Psoas muscle (tissue), 8 donors: ENCODE data around the gene BOC. TPM values are rescaled to one million over a fixed set of nuclear protein-coding genes. Genes with fewer than 3 reads are reported as not detected.

Experiments used
- ATAC-seq, 4 donors: fragments of 200-7000 bp; cut with Tn5 transposase; one replicate each; pipeline ENCODE4 v1.9.1; 2020; ENCODE audit warnings: moderate library complexity in 3 of 4, mild to moderate bottlenecking in 2 of 4
- DNase-seq, 2 donors: peaks; one replicate each; pipeline ENCODE4 v3.0.0-alpha.2; 2020
- H3K27ac ChIP-seq: fragments of 200-600 bp; one replicate; pipeline ENCODE4 v1.8.0; 2022
- H3K27me3 ChIP-seq, 3 donors: fragments of 200-600 bp in 1 of 3; one replicate each; pipeline versions ENCODE4 v1.6.1 to v1.8.0; 2013 to 2022; ENCODE audit warnings: low read length in 2 of 3, mild to moderate bottlenecking in 2 of 3, moderate library complexity in 1 of 3; ENCODE audit not compliant: insufficient read depth in 3 of 3
- H3K36me3 ChIP-seq, 2 donors: fragments of 200-600 bp in 1 of 2; one replicate each; pipeline versions ENCODE4 v1.6.1 to v1.8.0; 2013 to 2022; ENCODE audit warnings: low read depth in 1 of 2, mild to moderate bottlenecking in 1 of 2, moderate library complexity in 1 of 2; ENCODE audit not compliant: insufficient read depth in 1 of 2
- H3K4me1 ChIP-seq: fragments of 200-600 bp; one replicate; pipeline ENCODE4 v1.8.0; 2022
- H3K4me3 ChIP-seq: fragments of 200-600 bp; one replicate; pipeline ENCODE4 v1.8.0; 2022; ENCODE audit warnings: mild to moderate bottlenecking
- H3K9me3 ChIP-seq: fragments of 200-600 bp; one replicate; pipeline ENCODE4 v1.8.0; 2022
- CTCF ChIP-seq: fragments of 200-600 bp; IDR thresholded peaks from one replicate; pipeline ENCODE4 v1.8.0; 2022; ENCODE audit warnings: antibody characterized with exemption
- WGBS, 3 donors: extraction: QIAGEN DNeasy Blood & Tissue Kit; methylation state at CpG; one replicate each; pipeline versions ENCODE4 v1.1.6 to v1.1.7; 2013; 5-methylcytosine and 5-hydroxymethylcytosine counted together
- intact Hi-C, 2 donors: fragments of 100-400 bp; cut with DNase I; formaldehyde crosslinking; loops; one replicate each; pipeline versions ENCODE4 v1.11.0 to v1.14.2; 2022
- polyA plus RNA-seq, 3 donors: library from polyadenylated mRNA; stranded (reverse); fragments of 200-250 nt; gene quantifications; one replicate each; pipeline ENCODE4 v1.2.3, GENCODE V29; 2013
- total RNA-seq, 4 donors: library from RNA; stranded (reverse); fragmentation: NEBNext Ultra II Directional in 2 of 4; extraction: Animal tissue kit (Norgen Biotek cat#: 25700) in 2 of 4; gene quantifications; one replicate each; pipeline versions ENCODE4 v1.2.1 to v1.2.4, GENCODE V29; 2021 to 2023
- donor health status: healthy with polysubstance abuse.
- donor health status: DM: no; HTN: no; CAD: no; lungs with moderate emphysema.
- donor health status: Bipolar disorder and iron deficiency.
- donor health status: healthy.
- donor health status: DM: yes; HTN: yes; CAD: no.
- donor health status: DM: no; HTN: no; CAD: no.
- donor health status: DM: no; HTN: no; CAD: no.
- donor health status: DM: yes; HTN: yes; CAD: no.

BOC gene
- total and polyA plus RNA-seq, 7 donors = 1.1 to 15.4 (median 3.8) TPM

DNA sequence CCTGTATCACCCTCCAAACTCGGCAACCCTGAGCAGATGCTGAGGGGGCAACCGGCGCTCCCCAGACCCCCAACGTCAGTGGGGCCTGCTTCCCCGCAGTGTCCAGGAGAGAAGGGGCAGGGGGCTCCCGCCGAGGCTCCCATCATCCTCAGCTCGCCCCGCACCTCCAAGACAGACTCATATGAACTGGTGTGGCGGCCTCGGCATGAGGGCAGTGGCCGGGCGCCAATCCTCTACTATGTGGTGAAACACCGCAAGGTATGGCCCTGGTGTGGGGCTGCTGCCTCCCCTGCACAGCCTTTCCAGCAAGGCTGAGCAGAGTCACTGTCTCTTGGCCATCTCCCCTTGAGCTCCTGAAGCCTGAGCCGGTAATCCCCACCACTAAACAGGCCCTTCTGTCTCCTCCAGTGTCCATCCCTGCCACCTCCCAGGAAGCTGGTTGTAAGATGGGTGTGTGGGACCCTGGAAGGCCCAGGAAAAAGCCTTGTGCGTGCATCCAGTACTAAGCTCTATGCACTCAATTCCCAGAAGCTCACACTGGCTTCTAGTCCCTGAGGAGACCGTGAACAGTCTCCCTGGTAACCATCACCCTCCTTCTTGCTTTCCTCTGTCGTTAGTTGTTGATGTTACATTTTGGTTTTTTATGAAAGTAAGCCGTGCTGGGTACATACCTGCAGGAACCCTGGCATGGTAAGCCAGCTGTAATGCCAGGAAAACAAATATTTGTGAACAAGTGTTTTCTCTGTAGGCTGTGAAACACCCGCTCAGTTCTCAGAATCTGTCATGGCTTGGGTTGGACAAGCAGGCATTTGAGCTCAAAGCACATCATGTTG lies 63.3 kb downstream of the BOC start:
- intact Hi-C loops = no loop called here
- H3K4me3 ChIP-seq = no peak overlapping the region
- DNase-seq (no peak), ATAC-seq (no peak)
- H3K9me3 ChIP-seq = no peaks in the 10 kb centered on the region
- no peaks in the 10 kb centered on the region for H3K36me3 ChIP-seq
- TF ChIP-seq CTCF = no peak
- H3K27ac ChIP-seq = no peak overlapping the region
- 86 to 93% (median 86%) methylated on average over 19 to 20 of the region's 20 CpGs for WGBS, 3 donors
- H3K27me3 ChIP-seq = no peaks in the 10 kb centered on the region
- no peaks in the 10 kb centered on the region for H3K4me1 ChIP-seq

DNA sequence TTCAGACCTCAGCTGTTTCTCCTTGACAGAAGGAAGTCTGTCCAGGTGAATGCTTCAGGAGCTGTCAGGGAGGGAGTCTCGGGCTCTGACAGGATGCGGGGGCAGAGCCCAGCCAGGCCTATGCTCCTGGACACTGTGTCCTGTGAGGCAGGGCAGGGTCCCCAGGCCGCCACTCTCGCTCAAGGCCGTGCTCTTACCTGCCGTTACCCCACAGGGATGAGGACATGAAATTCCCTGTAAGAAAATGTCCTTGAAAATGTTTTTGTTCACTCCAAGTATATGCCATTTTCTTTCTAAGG lies 63.9 kb downstream of the BOC start:
- no peak for ATAC-seq
- no peaks in the 10 kb centered on the region for H3K36me3 ChIP-seq
- no peaks in the 10 kb centered on the region for H3K4me1 ChIP-seq
- WGBS, 3 donors = 88 to 95% (median 92%) methylated on average over 6 of the region's 6 CpGs
- H3K9me3 ChIP-seq = no peaks in the 10 kb centered on the region
- H3K27ac ChIP-seq = peak overlapping the region; percentile 28
- intact Hi-C loops = no loop called here
- no peak for DNase-seq
- no peak for TF ChIP-seq CTCF
- H3K4me3 ChIP-seq = no peak overlapping the region
- no peaks in the 10 kb centered on the region for H3K27me3 ChIP-seq

- Histone ChIP-seq H3K27me3 (no peaks in the 10 kb centered on the region), H3K4me3 (no peak overlapping the region), H3K27ac (peak overlapping the region; percentile 28), H3K4me1 (no peaks in the 10 kb centered on the region), H3K36me3 (no peaks in the 10 kb centered on the region), H3K9me3 (no peaks in the 10 kb centered on the region)
- 80 to 98% (median 80%) methylated on average over 2 of the region's 2 CpGs for WGBS, 3 donors
- ATAC-seq (peak in 2 of 4 donors; percentile 18 to 31), DNase-seq (no peak)
- TF ChIP-seq CTCF = no peak
- intact Hi-C loops = no loop called here
Observed at GRCh38 chr3:113275583-113275928, 64.2 kb downstream of the BOC start.

DNA sequence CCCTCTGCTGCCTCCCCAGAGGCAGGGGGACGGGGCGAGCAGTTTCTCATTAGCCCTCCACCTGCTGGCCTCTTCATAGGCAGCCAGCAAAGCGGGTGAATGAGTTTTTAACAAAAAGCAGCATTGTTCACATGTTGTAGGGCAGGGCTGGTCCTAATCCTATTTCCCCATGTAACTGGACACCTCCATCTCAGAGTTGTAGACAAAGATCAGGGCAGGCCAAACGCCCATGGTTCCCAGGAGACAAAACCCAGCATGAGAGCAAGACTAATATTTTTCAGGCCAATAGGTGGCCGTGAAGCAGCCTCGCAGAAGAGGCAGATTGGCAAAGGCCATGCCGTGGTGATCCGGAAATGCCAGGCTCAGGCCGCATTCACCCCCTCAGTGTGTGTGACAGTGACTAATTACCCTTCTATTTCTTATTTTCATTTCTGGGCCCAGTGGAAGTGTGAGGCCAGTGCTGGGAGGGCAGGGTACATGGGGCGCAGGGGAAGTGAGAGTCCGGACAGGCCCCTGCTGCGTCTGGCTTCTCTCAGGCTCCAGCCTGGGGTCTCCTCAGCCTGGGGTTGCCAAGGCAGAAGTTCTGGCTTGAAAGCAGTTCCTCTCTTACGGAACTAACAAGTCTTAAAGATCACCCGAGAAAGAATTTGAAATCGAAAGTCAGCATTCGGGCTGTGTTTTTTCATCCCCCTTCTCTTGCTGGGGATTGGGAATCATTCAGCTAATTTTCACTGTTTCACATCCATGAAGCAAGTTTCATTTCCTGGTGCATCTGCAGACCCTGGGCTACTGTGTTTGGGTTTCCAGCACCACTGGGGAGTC lies 64.8 kb downstream of the BOC start:
- intact Hi-C loops = no loop called here
- TF ChIP-seq CTCF = no peak
- ATAC-seq (peak; percentile 43 to 77 (median 63)), DNase-seq (peak; percentile 53 to 80)
- Histone ChIP-seq H3K27me3 (no peaks in the 10 kb centered on the region), H3K4me3 (peak overlapping the region; percentile 45), H3K36me3 (no peaks in the 10 kb centered on the region), H3K9me3 (no peaks in the 10 kb centered on the region), H3K4me1 (no peaks in the 10 kb centered on the region), H3K27ac (peak overlapping the region; percentile 28)
- 36 to 44% (median 36%) methylated on average over 15 to 16 of the region's 16 CpGs for WGBS, 3 donors
